HEK293 (cell line): Measurements from ENCODE around the gene ALS2CL.

ENCODE experiments used
- CTCF ChIP-seq: fragments of 450-650 bp; formaldehyde crosslinking; IDR thresholded peaks from 2 replicates; pipeline ENCODE4 v1.5.1; 2016; ENCODE audit warnings: missing biosample characterization, missing genetic modification characterization
- REST ChIP-seq: fragments of 450-650 bp; formaldehyde crosslinking; IDR thresholded peaks from 2 replicates; pipeline ENCODE4 v1.5.1; 2016; ENCODE audit warnings: missing biosample characterization, missing genetic modification characterization
- ZBTB17 ChIP-seq: fragments of 450-650 bp; formaldehyde crosslinking; IDR thresholded peaks from 2 replicates; pipeline ENCODE4 v1.5.1; 2016; ENCODE audit warnings: missing biosample characterization, missing genetic modification characterization
- ZFP41 ChIP-seq: fragments of 450-650 bp; formaldehyde crosslinking; IDR thresholded peaks from 2 replicates; pipeline ENCODE4 v1.5.1; 2016; ENCODE audit warnings: missing biosample characterization, missing genetic modification characterization, borderline replicate concordance
- ZNF311 ChIP-seq: fragments of 450-650 bp; formaldehyde crosslinking; IDR thresholded peaks from 2 replicates; pipeline ENCODE4 v1.5.1; 2017; ENCODE audit warnings: missing biosample characterization, missing genetic modification characterization, borderline replicate concordance
- ZNF354C ChIP-seq: fragments of 450-650 bp; formaldehyde crosslinking; IDR thresholded peaks from 2 replicates; pipeline ENCODE4 v1.5.1; 2016; ENCODE audit warnings: missing biosample characterization, missing genetic modification characterization, low read depth, borderline replicate concordance
- ZNF596 ChIP-seq: fragments of 450-650 bp; IDR thresholded peaks from 2 replicates; pipeline ENCODE4 v1.5.0; 2018; ENCODE audit warnings: missing biosample characterization, mild to moderate bottlenecking, missing genetic modification characterization, moderate library complexity
- ZNF768 ChIP-seq: fragments of 450-650 bp; formaldehyde crosslinking; IDR thresholded peaks from 2 replicates; pipeline ENCODE4 v1.5.1; 2018; ENCODE audit warnings: missing biosample characterization, mild to moderate bottlenecking, missing genetic modification characterization
- ZNF830 ChIP-seq: fragments of 450-650 bp; IDR thresholded peaks from 2 replicates; pipeline ENCODE4 v1.5.0; 2018; ENCODE audit warnings: missing biosample characterization, missing genetic modification characterization, low read depth, mild to moderate bottlenecking, moderate library complexity

- no peak for TF ChIP-seq ZNF768 (tag by site-specific recombination)
- TF ChIP-seq ZNF311 (tag by site-specific recombination), result no peak
- no peak for TF ChIP-seq ZBTB17 (tag by site-specific recombination)
- TF ChIP-seq CTCF (tag by site-specific recombination), result no peak
- no peak for TF ChIP-seq ZFP41 (tag by site-specific recombination)
- no peak for TF ChIP-seq ZNF596 (tag by site-specific recombination)
- TF ChIP-seq ZNF354C (tag by site-specific recombination), result no peak
- no peak for TF ChIP-seq REST (tag by site-specific recombination)
- TF ChIP-seq ZNF830 (tag by site-specific recombination), result no peak
Observed at GRCh38 chr3:46632792-46633191, 60.7 kb downstream of the ALS2CL start.
